HG03103 (cell line): Measurements from ENCODE around the gene TYROBP.
A peak's percentile ranks its signal among the peaks of the same experiment; 100 is the strongest.
"Not testable (repeated sequence)": the region's sequence is repeated elsewhere in the genome, so short reads cannot be mapped to it uniquely, and the experiment has no call there.

Source experiments
- ATAC-seq: cut with Tn5 transposase; IDR thresholded peaks from one replicate; pipeline ENCODE4 v1.9.1; 2021; ENCODE audit warnings: low read depth; ENCODE audit not compliant: unreplicated experiment

TYROBP gene

DNA sequence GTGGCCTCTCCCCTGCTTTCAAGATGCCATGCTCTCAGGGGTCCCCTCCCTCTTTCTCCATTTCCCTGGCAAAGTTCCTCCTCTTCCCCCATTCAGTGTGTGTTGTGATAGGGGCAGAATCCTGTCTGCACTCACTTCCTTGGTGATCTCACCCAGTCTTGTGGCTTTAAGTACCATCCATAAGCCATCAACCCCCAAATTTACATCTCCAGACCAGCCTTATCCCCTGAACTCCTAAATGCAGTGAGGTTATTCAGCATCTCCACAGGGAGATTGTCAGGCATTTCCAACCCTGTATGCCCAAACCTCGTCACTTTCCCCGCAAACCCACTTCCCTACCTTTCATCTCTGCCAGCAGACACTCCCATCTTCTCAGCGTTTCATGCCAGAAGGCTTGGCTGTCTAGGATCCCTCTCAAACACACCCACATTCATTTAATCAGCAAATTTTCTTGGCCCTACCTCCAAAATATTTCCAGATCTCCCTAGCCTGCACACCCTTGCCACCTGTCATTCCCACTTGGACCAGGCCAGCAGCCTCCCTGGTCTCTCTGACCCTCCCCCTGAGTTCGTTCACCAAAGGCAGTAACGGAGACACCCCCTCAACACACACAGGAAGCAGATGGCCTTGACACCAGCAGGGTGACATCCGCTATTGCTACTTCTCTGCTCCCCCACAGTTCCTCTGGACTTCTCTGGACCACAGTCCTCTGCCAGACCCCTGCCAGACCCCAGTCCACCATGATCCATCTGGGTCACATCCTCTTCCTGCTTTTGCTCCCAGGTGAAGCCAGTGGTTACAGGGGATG, 6.0 kb downstream of the TYROBP start, which contains the start of gene HCST:
Gene HCST (plus strand): TSS at position 676 of the 808 bp plus-strand sequence. CDS start 65 bp downstream, at position 741.
- no peak for ATAC-seq

DNA sequence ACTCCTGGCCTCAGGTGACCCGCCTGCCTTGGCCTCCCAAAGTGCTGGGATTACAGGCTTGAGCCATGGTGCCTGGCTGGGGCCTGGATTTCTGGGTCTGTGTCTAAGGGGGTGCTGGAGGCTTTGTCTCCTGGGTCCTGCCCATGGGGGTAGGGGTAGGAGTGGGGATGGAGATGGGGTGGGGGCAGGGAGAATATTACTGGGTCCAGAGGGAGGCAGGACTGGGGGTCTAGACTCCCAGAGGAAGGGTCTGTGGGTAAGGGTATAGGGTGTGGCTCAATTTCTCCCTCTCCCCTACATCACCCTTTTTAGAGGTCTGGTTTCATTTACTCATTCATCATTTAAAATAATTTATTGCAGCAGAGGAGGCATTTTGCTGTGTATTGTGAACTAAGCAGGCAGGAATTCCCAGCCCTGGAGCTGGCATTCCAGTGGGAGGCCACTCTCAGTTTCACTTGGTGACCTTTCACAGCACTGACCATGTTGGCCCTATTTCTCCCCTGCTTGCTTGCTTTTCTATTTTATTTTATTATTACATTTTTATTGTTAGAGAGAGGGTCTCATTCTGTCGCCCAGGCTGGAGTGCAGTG, 6.9 kb downstream of the TYROBP start:
- ATAC-seq, result no peak

DNA sequence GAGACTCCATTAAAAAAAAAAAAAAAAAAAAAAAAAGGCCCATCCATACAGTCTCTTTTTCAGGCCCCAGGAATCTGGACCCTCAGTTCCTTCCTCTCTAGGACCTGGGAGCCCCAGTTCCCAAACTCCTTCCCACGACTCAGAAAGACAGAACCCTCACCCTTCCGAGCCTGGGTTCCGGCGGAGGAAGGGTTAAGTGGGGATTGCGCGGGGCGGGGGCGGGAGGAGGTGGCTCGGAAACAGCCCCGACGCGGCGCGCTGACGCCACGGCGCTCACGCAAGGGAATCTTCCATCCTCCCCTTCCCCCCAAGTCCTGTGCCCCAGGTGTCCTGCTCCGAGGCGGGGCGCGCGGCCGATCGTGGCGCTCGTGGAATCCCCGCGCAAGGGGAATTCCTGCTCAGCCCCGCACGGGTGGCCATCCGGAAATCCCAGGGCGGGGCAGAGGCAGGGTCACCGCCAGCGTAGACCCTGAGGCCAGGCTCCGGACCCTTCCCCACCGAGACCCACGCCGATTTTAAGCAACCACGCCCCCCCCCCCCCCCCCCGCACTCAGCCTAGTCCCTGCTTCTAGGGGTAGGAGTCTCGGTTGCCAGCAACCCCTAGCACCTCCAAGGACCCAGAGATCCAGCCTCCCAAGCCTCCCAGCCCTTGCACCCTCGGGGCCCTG, 8.4 kb downstream of the TYROBP start:
- peak; percentile 42 for ATAC-seq

DNA sequence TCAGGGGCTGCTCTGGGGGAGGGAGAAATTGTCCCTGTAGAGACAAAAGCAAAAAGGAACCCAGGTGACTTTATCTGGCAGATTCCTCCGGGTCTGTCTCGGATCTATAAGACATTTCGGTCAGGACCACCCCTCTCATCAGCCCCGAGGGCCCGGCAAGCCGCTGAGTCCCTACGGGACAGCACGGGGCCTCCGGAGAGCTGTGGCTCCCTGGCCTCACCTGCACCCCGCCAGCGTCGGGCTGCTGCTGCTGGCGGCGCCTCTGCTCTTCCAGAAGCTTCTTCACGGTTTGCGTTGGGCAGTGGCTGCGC, 9.6 kb downstream of the TYROBP start:
- ATAC-seq, result no peak

DNA sequence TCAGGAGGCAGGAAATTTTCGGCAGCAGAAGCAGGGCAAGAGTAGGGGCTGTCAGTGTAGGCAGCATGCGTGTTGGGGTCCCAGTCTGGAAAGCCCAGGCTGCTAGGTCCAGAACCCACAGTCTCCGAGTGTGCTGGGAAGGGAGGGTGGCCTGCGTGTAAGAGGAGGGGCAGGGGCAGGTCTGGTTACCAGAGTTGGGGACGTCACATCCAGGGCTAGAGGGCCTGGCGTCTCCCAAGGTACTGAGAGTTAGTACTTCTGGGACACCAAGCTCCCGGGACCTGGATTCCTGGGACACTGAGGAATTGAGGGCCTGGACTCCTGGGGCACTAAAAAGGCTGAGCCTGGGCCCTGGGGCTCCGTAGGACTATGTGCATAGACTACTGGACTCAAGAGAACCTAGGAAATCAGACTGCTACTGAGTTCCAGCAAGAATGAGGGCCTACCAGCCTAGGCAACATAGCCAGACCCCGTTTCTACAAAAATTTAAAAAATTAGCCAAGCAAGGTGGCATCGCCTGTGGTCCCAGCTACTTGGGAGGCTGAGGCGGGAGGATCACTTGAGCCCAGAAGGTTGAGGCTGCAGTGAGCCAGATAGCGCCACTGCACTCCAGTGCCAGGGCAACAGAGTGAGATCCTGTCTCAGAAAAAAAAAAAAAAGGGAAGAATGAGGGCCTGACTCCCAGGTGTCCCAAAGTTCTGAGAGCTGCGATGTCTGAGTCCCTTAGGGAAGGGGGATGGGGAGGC, 10.2 kb downstream of the TYROBP start:
- no peak for ATAC-seq

DNA sequence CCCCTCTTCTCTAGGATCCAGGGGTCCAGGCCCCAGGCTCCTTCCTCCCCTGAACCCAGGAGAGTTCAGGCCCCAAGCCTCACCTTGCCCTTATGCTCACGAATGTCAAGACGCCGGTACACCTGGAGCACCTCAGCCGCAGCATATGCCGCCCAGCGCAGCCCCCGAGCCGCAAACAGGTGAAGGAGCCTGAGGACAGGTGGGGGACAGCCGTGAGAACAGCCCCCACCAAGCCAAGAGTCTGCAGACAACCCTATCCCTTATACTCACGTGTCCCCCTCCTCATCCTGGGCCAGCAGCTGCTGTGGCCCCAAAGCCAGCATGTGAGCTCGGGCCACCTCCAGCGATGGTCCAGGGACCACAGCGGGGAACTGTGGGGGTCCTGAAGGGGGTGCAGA, 11.5 kb downstream of the TYROBP start:
- ATAC-seq, result no peak

DNA sequence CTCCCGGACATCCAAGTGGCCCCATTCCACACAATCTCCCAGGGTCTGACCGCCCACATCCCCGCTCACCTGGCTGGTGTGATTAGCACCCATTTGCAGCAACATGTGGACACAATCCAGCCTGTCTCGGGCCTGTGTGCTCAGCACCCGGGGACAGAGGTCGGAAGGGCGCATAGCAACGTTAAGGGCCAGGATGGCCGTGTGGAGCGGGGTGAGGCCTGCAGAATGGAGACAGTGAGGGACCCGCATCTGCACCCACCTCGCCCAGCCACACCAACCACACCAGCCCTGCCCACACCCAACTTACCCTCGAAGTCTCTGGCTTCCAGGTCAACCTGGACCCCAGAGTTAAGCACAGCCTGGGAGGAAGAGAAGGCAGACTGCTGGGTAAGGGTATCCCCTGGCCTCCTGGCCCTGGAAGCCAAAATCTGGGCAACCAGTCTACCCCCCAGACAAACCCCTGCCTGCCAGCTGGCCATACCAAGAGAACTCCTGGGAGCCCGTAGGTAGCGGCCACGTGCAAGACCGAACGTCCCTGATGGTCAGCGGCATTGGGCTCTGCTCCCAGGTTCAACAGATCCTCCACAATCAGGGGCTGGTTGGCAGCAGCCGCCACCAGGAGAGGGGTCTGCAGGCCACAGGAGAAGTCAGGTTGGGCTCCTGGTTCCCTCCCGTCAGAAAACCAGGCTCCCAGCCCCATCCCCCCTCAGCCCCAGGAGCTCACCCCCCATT, 12.0 kb downstream of the TYROBP start:
- no peak for ATAC-seq

DNA sequence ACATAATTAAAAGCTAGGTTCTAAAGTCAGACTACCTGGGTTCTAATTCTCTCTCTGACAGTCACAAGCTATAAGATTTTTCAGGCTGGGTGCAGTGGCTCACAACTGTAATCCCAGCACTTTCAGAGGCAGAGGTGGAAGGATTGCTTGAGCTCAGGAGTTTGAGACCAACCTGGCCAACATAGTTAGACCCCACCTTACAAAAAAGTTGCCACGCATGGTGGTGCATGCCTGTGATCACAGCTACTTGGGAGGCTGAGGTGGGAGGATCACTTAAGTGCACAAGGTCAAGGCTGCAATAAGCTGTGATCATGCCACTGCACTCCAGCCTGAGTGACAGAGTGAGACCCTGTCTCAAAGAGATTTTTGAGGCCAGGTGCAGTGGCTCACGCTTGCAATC, 13.8 kb downstream of the TYROBP start:
- ATAC-seq, result no peak

DNA sequence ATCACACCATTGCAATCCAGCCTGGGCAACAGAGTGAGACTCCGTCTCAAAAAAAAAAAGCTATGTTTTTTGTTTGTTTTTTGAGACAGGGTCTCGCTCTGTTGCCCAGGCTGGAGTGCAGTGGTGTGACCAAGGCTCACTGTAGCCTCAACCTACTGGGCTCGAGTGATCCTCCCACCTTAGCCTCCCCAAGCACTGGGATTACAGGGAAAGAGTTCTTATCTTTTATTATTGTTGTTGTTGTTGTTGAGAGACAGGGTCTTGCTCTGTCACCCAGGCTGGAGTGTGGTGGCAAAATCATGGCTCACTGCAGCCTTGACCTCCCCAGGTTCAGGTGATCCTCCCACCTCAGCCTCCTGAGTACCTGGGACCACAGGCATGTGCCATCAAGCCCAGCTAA, 16.3 kb downstream of the TYROBP start:
- ATAC-seq, result not testable (repeated sequence)

DNA sequence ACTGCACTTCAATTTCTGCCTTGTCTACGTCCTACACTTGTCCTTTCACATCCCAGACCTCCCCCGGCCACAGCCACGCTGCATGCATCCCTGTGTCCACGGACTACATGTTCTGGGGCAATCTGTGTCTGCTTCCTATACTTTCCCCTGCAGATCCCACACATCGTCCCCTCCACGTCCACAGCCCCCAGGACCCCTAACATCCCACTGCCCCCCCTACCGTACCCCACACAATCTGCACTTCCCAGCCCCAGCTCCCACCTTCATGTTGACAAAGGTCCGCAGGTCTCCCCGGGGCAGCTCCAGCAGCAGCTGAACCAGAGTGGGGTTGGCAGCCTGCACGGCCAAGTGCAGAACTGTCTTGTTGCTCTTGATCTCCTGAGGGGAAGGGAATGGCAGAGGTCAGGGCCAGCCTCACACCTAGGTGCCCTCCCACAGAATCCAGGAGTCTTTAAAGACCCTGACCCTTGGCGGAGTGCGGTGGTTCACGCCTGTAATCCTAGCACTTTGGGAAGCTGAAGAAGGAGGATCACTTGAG, 17.9 kb downstream of the TYROBP start:
- ATAC-seq, result no peak

DNA sequence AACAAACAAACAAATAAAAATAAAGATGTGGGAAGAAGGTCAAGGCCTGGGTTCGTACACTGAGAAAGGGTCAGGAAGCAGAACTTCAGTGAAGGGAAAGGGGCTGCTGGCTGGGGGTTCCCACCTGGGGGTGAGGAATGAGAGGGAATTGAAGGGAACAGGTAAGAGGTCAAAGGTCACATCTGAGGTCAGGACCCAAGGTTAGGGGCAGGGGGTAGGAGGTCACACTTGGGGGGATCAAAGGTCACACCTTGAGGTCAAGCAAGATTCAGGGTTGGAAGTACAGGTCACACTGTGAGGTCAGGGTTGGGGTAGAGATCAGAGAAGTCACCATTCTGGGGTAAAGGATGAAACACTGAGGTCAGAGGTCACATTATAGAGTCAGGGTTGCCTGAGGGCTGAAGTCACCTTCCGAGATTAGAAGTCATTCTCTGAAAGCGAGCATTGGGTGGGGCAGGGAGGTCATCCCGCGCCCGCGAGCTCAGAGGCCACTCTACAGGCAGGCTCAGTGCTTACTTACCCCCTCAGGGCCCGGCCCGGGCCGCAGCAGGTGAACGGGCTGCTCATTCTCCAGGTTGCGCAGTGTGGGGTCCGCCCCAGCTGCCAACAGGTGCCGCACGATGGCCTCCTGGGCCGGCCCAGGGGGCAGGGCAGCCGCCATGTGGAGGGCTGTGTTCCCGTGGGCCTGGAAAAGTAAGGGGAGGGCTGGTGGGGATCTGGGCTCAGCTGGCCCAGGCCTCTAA, 18.6 kb downstream of the TYROBP start:
- no peak for ATAC-seq

DNA sequence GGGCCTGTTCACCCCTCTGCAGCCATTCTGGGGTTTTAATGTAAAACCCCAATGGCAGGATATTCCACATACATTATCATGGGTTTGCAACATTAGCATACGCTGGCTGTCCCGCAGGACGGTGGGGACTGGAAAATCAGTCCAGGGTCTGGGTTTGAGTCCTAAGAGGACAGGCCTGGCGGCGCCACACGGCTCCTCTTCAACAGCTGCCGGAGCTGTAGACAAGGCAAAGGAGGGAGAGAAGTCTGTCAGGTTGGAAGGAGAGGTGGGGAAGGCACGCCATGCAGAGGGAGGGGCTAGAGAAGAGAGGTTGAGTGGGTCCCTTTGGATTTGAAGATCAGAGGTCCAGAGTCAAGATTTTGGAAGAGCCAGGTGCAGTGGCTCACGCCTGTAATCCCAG, 19.7 kb downstream of the TYROBP start:
- ATAC-seq, result no peak

DNA sequence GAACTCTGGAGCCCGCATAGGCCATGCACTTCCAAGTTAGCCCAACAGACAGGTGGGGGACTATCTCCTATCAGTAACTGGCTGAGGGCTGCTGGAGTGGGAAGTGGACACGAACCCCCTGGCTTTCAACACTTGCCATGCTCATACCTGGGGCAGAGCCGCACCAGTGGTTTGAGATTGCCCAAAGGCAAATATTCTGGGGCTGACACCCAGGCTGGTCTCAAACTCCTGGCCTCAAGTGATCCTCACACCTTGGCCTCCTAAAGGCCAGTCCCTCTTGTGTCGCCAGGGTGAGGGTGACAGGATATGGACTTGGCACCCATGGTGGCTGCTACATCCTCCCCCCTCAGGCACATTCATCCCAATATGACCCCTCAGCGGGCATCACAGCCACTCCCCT, 20.9 kb downstream of the TYROBP start:
- no peak for ATAC-seq

DNA sequence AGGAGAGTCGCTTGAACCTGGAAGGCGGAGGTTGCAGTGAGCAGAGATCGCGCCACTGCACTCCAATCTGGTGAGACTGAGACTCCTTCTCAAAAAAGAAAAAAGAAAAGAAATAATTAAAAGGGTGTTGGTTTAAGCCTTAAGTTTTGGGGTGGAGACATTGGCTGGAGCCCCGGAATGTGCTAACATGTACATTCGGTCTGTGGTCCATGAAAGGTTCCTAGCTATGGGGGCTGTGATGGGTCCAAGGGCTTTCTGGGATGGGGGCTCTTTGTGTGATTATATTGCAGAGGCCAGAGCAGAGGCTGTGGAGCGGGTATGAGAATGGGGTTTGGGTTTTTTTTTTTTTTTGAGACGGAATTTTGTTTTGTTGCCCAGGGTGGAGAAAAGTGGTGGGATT, 22.2 kb downstream of the TYROBP start:
- ATAC-seq, result no peak

DNA sequence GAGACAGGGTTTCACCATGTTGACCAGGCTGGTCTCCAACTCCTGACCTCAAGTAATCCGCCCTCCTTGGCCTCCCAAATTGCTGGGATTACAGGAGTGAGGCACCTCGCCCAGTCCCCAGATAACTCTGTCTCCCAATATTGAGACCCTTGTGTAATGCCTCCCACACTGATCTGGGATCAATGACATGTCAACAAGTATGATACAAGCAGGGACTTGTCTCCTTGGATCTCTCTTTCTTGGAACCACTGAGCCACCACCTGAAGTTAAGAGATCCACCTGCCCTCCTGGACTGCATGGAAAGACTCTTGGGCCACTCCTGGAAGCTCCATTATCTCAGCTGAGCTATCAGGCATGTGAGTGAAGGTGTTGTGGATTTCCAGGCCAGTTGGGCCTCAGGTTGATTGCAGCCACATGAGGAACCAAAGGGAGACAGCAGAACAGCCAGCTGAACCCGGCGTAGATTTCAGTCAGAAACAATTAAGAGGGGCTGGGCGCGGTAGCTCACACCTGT, 22.8 kb downstream of the TYROBP start:
- ATAC-seq, result no peak

DNA sequence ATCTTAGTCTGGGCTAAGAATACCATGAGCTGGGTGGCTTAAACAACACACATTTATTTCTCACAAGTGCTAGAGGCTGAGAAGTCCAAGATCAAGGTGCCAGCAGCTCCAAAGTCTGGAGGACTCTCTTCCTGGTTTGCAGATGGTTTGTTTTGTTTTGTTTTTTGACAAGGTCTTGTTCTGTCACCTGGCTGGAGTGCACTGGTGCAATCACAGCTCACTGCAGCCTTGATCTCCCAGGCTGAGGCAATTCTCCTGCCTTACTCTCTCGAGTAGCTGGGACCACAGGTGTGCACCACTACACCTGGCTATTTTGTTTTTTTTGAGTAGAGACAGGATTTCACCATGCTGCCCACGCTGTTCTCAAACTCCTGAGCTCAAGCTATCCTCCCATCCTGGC, 24.2 kb downstream of the TYROBP start:
- no peak for ATAC-seq

DNA sequence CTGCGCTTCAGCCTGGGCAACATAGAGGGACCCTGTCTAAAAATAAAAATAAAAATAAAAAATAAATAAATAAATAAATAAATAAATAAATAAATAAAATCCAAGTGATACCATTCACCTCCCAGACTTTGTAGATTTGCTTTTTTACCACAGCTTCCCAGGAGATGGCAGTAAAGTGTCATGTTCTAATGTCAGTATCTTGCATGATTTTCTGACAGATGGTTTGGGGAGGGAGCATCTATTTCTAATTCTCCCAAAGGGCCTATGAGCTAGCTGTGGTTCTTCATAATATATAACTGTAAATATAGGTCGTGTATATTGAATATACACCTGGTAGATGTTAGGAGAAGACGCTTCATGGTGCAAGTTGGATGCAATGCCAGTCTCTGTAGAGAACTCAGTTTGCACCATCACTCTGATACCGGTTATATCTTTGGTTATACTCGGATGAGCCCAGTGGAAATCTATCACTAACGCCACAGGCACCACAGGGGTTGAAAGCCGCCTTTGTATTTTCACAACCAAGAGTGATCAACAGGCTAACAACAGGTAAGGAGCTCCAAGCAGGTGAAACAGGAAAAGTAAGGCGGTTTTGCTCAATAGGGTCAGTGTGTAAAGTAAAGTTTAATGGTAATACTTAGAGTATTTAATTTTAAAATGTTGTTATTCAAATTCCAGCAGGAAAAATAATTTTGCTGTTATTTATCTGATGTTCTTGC, 25.8 kb downstream of the TYROBP start:
- no peak for ATAC-seq

DNA sequence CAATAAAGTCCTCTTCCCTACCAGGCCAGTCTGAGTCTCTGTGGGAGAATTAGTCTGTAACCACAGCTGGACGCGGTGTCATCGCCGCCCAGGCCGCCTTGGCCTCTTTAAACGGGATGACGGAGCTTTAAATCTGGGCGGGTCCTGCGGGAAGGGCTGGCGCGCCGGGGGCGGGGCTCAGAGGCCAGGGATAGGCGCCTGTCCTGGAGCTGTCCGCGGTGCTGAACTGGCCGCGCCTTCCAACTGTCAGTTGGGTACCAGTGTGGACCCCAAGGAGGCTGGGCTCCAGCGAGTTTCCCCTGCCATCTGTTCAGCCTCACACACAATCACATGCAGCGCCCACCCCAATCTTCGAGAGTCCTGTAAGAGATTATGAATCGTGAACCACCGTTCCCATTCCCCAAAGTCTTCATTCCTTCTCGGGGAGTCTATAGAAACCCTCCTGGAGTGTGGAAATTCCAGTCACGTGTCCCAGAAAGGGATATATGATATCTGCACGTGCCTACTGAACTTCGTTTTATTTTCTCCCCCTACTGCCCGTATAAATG, 28.3 kb downstream of the TYROBP start:
- ATAC-seq, result no peak
